ENCODE results near the gene GCG. TPM values are rescaled to one million over a fixed set of nuclear protein-coding genes. Genes with fewer than 3 reads are reported as not detected.

GCG gene
- polyA plus RNA-seq, 2 donors = 0.10 to 0.14 TPM

GRCh38 chr2:162111958-162112850 is 39.8 kb downstream of the GCG start:
- Histone ChIP-seq H3K27me3 (ENCODE audit: control insufficient read depth in 1 of 2, insufficient read depth in 2 of 2, low read length in 2 of 2) (no peaks in the 10 kb centered on the region), H3K27ac (ENCODE audit: low read depth in 2 of 2, low read length in 1 of 2) (no peak overlapping the region), H3K4me3 (ENCODE audit: low read depth in 1 of 2, low read length in 2 of 2) (no peak overlapping the region), H3K4me1 (ENCODE audit: control insufficient read depth in 2 of 2, insufficient read depth in 2 of 2, low read length in 1 of 2) (no peaks in the 10 kb centered on the region), H3K36me3 (ENCODE audit: control insufficient read depth in 2 of 2, insufficient read depth in 2 of 2, low read length in 1 of 2) (no peaks in the 10 kb centered on the region), H3K9me3 (ENCODE audit: control insufficient read depth in 2 of 2, insufficient read depth in 1 of 2, low read depth in 1 of 2, low read length in 1 of 2) (no peaks in the 10 kb centered on the region)
- 69 to 79% methylated on average over 5 of the region's 5 CpGs for WGBS, 2 donors

- WGBS, 2 donors = 66 to 68% methylated on average over 4 of the region's 4 CpGs
- H3K27ac ChIP-seq (ENCODE audit: low read depth in 2 of 2, low read length in 1 of 2) = no peak overlapping the region
These were observed 44.6 kb downstream of the GCG start for GRCh38 chr2:162107361-162107901.

GRCh38 chr2:162106746-162107145 is 45.3 kb downstream of the GCG start:
- Histone ChIP-seq H3K4me3 (ENCODE audit: low read depth in 1 of 2, low read length in 2 of 2) (no peak overlapping the region), H3K27ac (ENCODE audit: low read depth in 2 of 2, low read length in 1 of 2) (no peak overlapping the region), H3K36me3 (ENCODE audit: control insufficient read depth in 2 of 2, insufficient read depth in 2 of 2, low read length in 1 of 2) (no peaks in the 10 kb centered on the region), H3K27me3 (ENCODE audit: control insufficient read depth in 1 of 2, insufficient read depth in 2 of 2, low read length in 2 of 2) (no peaks in the 10 kb centered on the region), H3K4me1 (ENCODE audit: control insufficient read depth in 2 of 2, insufficient read depth in 2 of 2, low read length in 1 of 2) (no peaks in the 10 kb centered on the region), H3K9me3 (ENCODE audit: control insufficient read depth in 2 of 2, insufficient read depth in 1 of 2, low read depth in 1 of 2, low read length in 1 of 2) (no peaks in the 10 kb centered on the region)
- WGBS, 2 donors = 58 to 82% methylated on average over 1 of the region's 1 CpG

More at GRCh38 chr2:162107361-162107901, 44.6 kb downstream of the GCG start:
- Histone ChIP-seq H3K4me1 (ENCODE audit: control insufficient read depth in 2 of 2, insufficient read depth in 2 of 2, low read length in 1 of 2) (no peaks in the 10 kb centered on the region), H3K27me3 (ENCODE audit: control insufficient read depth in 1 of 2, insufficient read depth in 2 of 2, low read length in 2 of 2) (no peaks in the 10 kb centered on the region), H3K36me3 (ENCODE audit: control insufficient read depth in 2 of 2, insufficient read depth in 2 of 2, low read length in 1 of 2) (no peaks in the 10 kb centered on the region), H3K4me3 (ENCODE audit: low read depth in 1 of 2, low read length in 2 of 2) (no peak overlapping the region), H3K9me3 (ENCODE audit: control insufficient read depth in 2 of 2, insufficient read depth in 1 of 2, low read depth in 1 of 2, low read length in 1 of 2) (no peaks in the 10 kb centered on the region)

GRCh38 chr2:162106146-162106551 is 45.9 kb downstream of the GCG start:
- no peak overlapping the region for H3K27ac ChIP-seq (ENCODE audit: low read depth in 2 of 2, low read length in 1 of 2)
- no peak overlapping the region for H3K4me3 ChIP-seq (ENCODE audit: low read depth in 1 of 2, low read length in 2 of 2)
- no peaks in the 10 kb centered on the region for H3K9me3 ChIP-seq (ENCODE audit: control insufficient read depth in 2 of 2, insufficient read depth in 1 of 2, low read depth in 1 of 2, low read length in 1 of 2)
- H3K4me1 ChIP-seq (ENCODE audit: control insufficient read depth in 2 of 2, insufficient read depth in 2 of 2, low read length in 1 of 2) = no peaks in the 10 kb centered on the region
- 66 to 70% methylated on average over 3 of the region's 3 CpGs for WGBS, 2 donors
- H3K27me3 ChIP-seq (ENCODE audit: control insufficient read depth in 1 of 2, insufficient read depth in 2 of 2, low read length in 2 of 2) = no peaks in the 10 kb centered on the region
- H3K36me3 ChIP-seq (ENCODE audit: control insufficient read depth in 2 of 2, insufficient read depth in 2 of 2, low read length in 1 of 2) = no peaks in the 10 kb centered on the region

- Histone ChIP-seq H3K9me3 (ENCODE audit: control insufficient read depth in 2 of 2, insufficient read depth in 1 of 2, low read depth in 1 of 2, low read length in 1 of 2) (no peaks in the 10 kb centered on the region), H3K27me3 (ENCODE audit: control insufficient read depth in 1 of 2, insufficient read depth in 2 of 2, low read length in 2 of 2) (no peaks in the 10 kb centered on the region), H3K36me3 (ENCODE audit: control insufficient read depth in 2 of 2, insufficient read depth in 2 of 2, low read length in 1 of 2) (no peaks in the 10 kb centered on the region), H3K27ac (ENCODE audit: low read depth in 2 of 2, low read length in 1 of 2) (no peak overlapping the region), H3K4me1 (ENCODE audit: control insufficient read depth in 2 of 2, insufficient read depth in 2 of 2, low read length in 1 of 2) (no peaks in the 10 kb centered on the region), H3K4me3 (ENCODE audit: low read depth in 1 of 2, low read length in 2 of 2) (no peak overlapping the region)
- WGBS, 2 donors = 59 to 69% methylated on average over 3 of the region's 3 CpGs
These were observed 48.5 kb downstream of the GCG start for GRCh38 chr2:162103443-162104009.

- H3K4me1 ChIP-seq (ENCODE audit: control insufficient read depth in 2 of 2, insufficient read depth in 2 of 2, low read length in 1 of 2) = no peaks in the 10 kb centered on the region
- no peak overlapping the region for H3K27ac ChIP-seq (ENCODE audit: low read depth in 2 of 2, low read length in 1 of 2)
- no peaks in the 10 kb centered on the region for H3K9me3 ChIP-seq (ENCODE audit: control insufficient read depth in 2 of 2, insufficient read depth in 1 of 2, low read depth in 1 of 2, low read length in 1 of 2)
- no peaks in the 10 kb centered on the region for H3K36me3 ChIP-seq (ENCODE audit: control insufficient read depth in 2 of 2, insufficient read depth in 2 of 2, low read length in 1 of 2)
- WGBS, 2 donors = 58 to 73% methylated on average over 1 of the region's 1 CpG
- no peak overlapping the region for H3K4me3 ChIP-seq (ENCODE audit: low read depth in 1 of 2, low read length in 2 of 2)
- no peaks in the 10 kb centered on the region for H3K27me3 ChIP-seq (ENCODE audit: control insufficient read depth in 1 of 2, insufficient read depth in 2 of 2, low read length in 2 of 2)
These were observed 51.5 kb downstream of the GCG start for GRCh38 chr2:162100579-162100978.

GRCh38 chr2:162099836-162100235 is 52.2 kb downstream of the GCG start:
- WGBS, 2 donors = 85 to 88% methylated on average over 5 of the region's 5 CpGs
- no peak overlapping the region for H3K4me3 ChIP-seq (ENCODE audit: low read depth in 1 of 2, low read length in 2 of 2)
- no peaks in the 10 kb centered on the region for H3K27me3 ChIP-seq (ENCODE audit: control insufficient read depth in 1 of 2, insufficient read depth in 2 of 2, low read length in 2 of 2)
- no peak overlapping the region for H3K27ac ChIP-seq (ENCODE audit: low read depth in 2 of 2, low read length in 1 of 2)
- H3K9me3 ChIP-seq (ENCODE audit: control insufficient read depth in 2 of 2, insufficient read depth in 1 of 2, low read depth in 1 of 2, low read length in 1 of 2) = no peaks in the 10 kb centered on the region
- H3K36me3 ChIP-seq (ENCODE audit: control insufficient read depth in 2 of 2, insufficient read depth in 2 of 2, low read length in 1 of 2) = no peaks in the 10 kb centered on the region
- no peaks in the 10 kb centered on the region for H3K4me1 ChIP-seq (ENCODE audit: control insufficient read depth in 2 of 2, insufficient read depth in 2 of 2, low read length in 1 of 2)

Other genes starting within 250 kb of the GCG start
- gene DPP4, start 78.0 kb downstream of the GCG start, polyA plus RNA-seq = under 1 TPM; 0.08 to 0.18 TPM
- gene FAP, start 91.2 kb upstream of the GCG start, polyA plus RNA-seq = 1 to 10 TPM in 1 of 2 donors, under 1 TPM in 1; 0.95 to 1.7 TPM
- 1 to 10 TPM; 5.3 to 7.2 TPM for gene IFIH1, start 166.4 kb upstream of the GCG start, polyA plus RNA-seq
- 1 to 10 TPM; 6.5 to 7.1 TPM for gene GCA, start 191.9 kb upstream of the GCG start, polyA plus RNA-seq

Measured in esophagus (tissue), 2 donors.